ENCODE measurements around the gene CTCFL.

- TF ChIP-seq POLR2A (IDR thresholded peaks at IDR 0.05; ENCODE audit: low read depth, low read length) (no peak), POU2F2 (IDR thresholded peaks at IDR 0.05; ENCODE audit: low read depth, low read length) (no peak), POLR2AphosphoS5 (IDR thresholded peaks at IDR 0.05; ENCODE audit: low read depth, low read length) (no peak)
Observed at GRCh38 chr20:57571782-57572416, 47.0 kb upstream of the CTCFL start.

All from GM12891 (cell line).